Measurements from ENCODE around the gene FLVCR2. TPM values are rescaled to one million over a fixed set of nuclear protein-coding genes. Genes with fewer than 3 reads are reported as not detected.
A peak's percentile ranks its signal among the peaks of the same experiment; 100 is the strongest.

The FLVCR2 gene
- total RNA-seq, 1 donor from 2014 or later: 3.1 TPM

DNA sequence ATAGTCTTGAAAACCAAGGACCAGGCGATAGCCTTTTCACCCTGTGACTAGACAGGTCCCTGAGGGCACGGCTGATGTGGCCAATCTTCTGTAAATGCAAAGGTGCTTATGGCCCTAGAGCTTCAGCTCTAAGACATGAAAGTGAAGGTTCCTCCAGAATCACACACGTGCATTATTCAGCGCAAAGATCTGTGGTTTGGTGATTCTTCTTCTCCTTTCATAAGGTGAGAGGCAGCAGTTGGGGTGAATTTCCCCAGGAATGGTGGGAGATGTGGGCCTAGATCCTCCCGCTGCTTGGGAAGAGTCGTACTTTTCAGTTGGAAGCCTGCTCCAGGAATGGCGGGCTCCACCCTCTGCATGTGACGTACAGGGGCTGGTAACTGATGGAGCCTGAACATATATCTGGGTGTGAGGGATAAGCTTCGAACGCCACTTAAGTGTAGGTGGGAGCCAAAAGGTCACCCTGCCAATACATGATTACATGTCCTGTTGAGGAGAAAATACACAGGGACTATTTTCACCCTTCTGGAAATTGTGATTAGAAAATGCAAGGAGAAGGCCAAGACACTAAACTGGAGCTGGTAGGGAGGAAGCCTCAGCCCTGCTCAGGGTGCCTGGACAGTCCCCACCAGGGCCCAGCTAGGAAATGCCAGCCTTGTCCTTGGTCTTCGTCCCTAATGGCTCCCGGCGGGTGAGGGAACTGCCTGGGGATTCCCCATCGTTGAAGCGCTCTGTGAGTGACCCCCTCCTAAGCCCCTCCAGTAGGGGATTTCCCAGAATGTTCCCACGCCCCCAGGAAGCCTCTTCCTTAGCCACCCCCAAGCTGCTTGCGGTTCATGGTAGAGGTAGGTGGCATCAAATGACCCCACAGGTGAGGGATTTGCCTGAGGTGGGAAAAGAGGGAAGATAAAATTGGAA lies 38.6 kb upstream of the FLVCR2 start:
- H3K27ac ChIP-seq (ENCODE audit: low read depth, low read length): no peak overlapping the region
- H3K27me3 ChIP-seq (ENCODE audit: insufficient read depth, low read length): peaks cover 2% of the 10 kb centered on the region
- Mint-ChIP-seq H3K4me3 (ENCODE audit: unreplicated experiment) (peak overlapping the region; percentile 40), H3K36me3 (ENCODE audit: low read depth, unreplicated experiment) (peaks cover 3% of the 10 kb centered on the region), H3K27ac (ENCODE audit: unreplicated experiment) (no peak overlapping the region), H3K27me3 (ENCODE audit: low read depth, unreplicated experiment) (peaks cover 6% of the 10 kb centered on the region), H3K9me3 (ENCODE audit: unreplicated experiment) (no peaks in the 10 kb centered on the region), H3K4me1 (ENCODE audit: low read depth, unreplicated experiment) (peaks cover 2% of the 10 kb centered on the region)
- TF ChIP-seq, protein P1, sequence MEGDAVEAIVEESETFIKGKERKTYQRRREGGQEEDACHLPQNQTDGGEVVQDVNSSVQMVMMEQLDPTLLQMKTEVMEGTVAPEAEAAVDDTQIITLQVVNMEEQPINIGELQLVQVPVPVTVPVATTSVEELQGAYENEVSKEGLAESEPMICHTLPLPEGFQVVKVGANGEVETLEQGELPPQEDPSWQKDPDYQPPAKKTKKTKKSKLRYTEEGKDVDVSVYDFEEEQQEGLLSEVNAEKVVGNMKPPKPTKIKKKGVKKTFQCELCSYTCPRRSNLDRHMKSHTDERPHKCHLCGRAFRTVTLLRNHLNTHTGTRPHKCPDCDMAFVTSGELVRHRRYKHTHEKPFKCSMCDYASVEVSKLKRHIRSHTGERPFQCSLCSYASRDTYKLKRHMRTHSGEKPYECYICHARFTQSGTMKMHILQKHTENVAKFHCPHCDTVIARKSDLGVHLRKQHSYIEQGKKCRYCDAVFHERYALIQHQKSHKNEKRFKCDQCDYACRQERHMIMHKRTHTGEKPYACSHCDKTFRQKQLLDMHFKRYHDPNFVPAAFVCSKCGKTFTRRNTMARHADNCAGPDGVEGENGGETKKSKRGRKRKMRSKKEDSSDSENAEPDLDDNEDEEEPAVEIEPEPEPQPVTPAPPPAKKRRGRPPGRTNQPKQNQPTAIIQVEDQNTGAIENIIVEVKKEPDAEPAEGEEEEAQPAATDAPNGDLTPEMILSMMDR (IDR thresholded peaks at IDR 0.05; ENCODE audit: insufficient read depth, low read depth, low read length): no peak
- no peak for TF ChIP-seq EZH2 (IDR thresholded peaks at IDR 0.05; ENCODE audit: insufficient read depth, low read length)
- H3K9ac ChIP-seq (ENCODE audit: low read length): no peak overlapping the region
- no peaks in the 10 kb centered on the region for H4K20me1 ChIP-seq (ENCODE audit: insufficient read depth, low read length)
- DNase-seq (ENCODE audit: low read depth) (no peak), FAIRE-seq (no peak)
- no peak overlapping the region for H2AFZ ChIP-seq (ENCODE audit: low read depth, low read length)
- H3K9me3 ChIP-seq (ENCODE audit: insufficient read depth, low read depth, low read length): no peaks in the 10 kb centered on the region
- H3K4me3 ChIP-seq (ENCODE audit: insufficient read depth, low read depth, low read length): no peak overlapping the region
- no peaks in the 10 kb centered on the region for H3K79me2 ChIP-seq (ENCODE audit: insufficient read depth, low read length)
- no peak overlapping the region for H3K4me2 ChIP-seq (ENCODE audit: low read length)
- H3K36me3 ChIP-seq (ENCODE audit: insufficient read depth, low read length): no peaks in the 10 kb centered on the region
- H3K4me1 ChIP-seq (ENCODE audit: insufficient read depth, low read length): no peaks in the 10 kb centered on the region

DNA sequence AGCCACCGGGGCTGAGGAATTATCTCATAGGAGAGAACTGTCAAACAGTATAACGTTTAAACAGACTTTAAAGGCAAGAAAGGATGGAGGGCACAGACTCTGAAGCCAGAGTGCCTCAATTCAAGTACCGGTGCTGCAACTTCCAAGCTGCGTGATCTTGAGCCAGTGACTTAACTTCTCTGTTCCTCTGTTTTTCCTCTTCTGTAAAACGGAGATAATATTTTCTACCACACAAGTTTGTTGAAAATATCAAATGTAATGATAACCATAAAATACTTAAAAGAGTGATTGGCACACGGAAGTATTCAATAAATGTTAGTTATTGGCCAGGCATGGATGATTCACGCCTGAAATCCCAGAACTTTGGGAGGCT lies 38.0 kb upstream of the FLVCR2 start:
- Histone ChIP-seq H4K20me1 (ENCODE audit: insufficient read depth, low read length) (no peaks in the 10 kb centered on the region), H2AFZ (ENCODE audit: low read depth, low read length) (no peak overlapping the region), H3K27ac (ENCODE audit: low read depth, low read length) (no peak overlapping the region), H3K79me2 (ENCODE audit: insufficient read depth, low read length) (no peaks in the 10 kb centered on the region), H3K27me3 (ENCODE audit: insufficient read depth, low read length) (peaks cover 2% of the 10 kb centered on the region), H3K4me1 (ENCODE audit: insufficient read depth, low read length) (no peaks in the 10 kb centered on the region), H3K4me3 (ENCODE audit: insufficient read depth, low read depth, low read length) (no peak overlapping the region), H3K9me3 (ENCODE audit: insufficient read depth, low read depth, low read length) (no peaks in the 10 kb centered on the region), H3K9ac (ENCODE audit: low read length) (no peak overlapping the region), H3K36me3 (ENCODE audit: insufficient read depth, low read length) (no peaks in the 10 kb centered on the region), H3K4me2 (ENCODE audit: low read length) (no peak overlapping the region)
- no peak for DNase-seq (ENCODE audit: low read depth)
- no peaks in the 10 kb centered on the region for H3K9me3 Mint-ChIP-seq (ENCODE audit: unreplicated experiment)
- TF ChIP-seq, protein P1 (IDR thresholded peaks at IDR 0.05; ENCODE audit: insufficient read depth, low read depth, low read length): no peak
- no peak for TF ChIP-seq EZH2 (IDR thresholded peaks at IDR 0.05; ENCODE audit: insufficient read depth, low read length)
- FAIRE-seq: no peak
- no peak overlapping the region for H3K27ac Mint-ChIP-seq (ENCODE audit: unreplicated experiment)
- no peak overlapping the region for H3K4me3 Mint-ChIP-seq (ENCODE audit: unreplicated experiment)
- peaks cover 7% of the 10 kb centered on the region for H3K27me3 Mint-ChIP-seq (ENCODE audit: low read depth, unreplicated experiment)
- H3K4me1 Mint-ChIP-seq (ENCODE audit: low read depth, unreplicated experiment): peaks cover 2% of the 10 kb centered on the region
- peaks cover 3% of the 10 kb centered on the region for H3K36me3 Mint-ChIP-seq (ENCODE audit: low read depth, unreplicated experiment)

DNA sequence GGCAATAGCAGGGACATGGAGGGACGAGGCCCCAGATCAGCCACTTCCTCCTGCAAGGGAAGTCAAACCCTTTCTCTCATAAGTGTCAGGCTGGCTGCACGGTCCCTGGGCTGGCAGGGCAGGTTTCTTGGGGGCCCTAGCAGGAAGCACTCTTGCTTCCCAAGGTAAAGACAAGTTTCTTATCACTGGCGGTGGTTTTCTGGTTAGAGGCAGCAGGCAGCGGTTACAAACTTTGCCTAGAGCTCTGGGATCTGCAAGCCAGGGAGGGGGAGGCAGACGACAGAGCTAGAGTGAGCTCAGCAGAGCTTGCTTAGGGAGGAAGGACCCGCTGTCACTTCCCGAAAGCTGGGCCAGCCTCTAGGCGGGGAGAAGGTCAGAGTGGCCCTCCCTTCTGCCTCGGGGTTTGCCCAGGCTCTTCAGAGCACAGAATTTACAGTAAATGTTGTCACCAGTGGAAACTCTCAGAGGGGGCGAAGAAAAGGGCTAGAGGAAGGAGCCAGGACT lies 35.8 kb upstream of the FLVCR2 start:
- no peaks in the 10 kb centered on the region for H3K9me3 ChIP-seq (ENCODE audit: insufficient read depth, low read depth, low read length)
- H2AFZ ChIP-seq (ENCODE audit: low read depth, low read length): no peak overlapping the region
- Mint-ChIP-seq H3K4me1 (ENCODE audit: low read depth, unreplicated experiment) (no peaks in the 10 kb centered on the region), H3K9me3 (ENCODE audit: unreplicated experiment) (no peaks in the 10 kb centered on the region), H3K36me3 (ENCODE audit: low read depth, unreplicated experiment) (peaks cover 3% of the 10 kb centered on the region), H3K27ac (ENCODE audit: unreplicated experiment) (no peak overlapping the region), H3K27me3 (ENCODE audit: low read depth, unreplicated experiment) (peaks cover 18% of the 10 kb centered on the region), H3K4me3 (ENCODE audit: unreplicated experiment) (no peak overlapping the region)
- no peak overlapping the region for H3K4me2 ChIP-seq (ENCODE audit: low read length)
- no peaks in the 10 kb centered on the region for H3K4me1 ChIP-seq (ENCODE audit: insufficient read depth, low read length)
- no peak overlapping the region for H3K9ac ChIP-seq (ENCODE audit: low read length)
- H4K20me1 ChIP-seq (ENCODE audit: insufficient read depth, low read length): no peaks in the 10 kb centered on the region
- DNase-seq (ENCODE audit: low read depth) (peak; percentile 10), FAIRE-seq (no peak)
- H3K36me3 ChIP-seq (ENCODE audit: insufficient read depth, low read length): no peaks in the 10 kb centered on the region
- peaks cover 2% of the 10 kb centered on the region for H3K27me3 ChIP-seq (ENCODE audit: insufficient read depth, low read length)
- no peaks in the 10 kb centered on the region for H3K79me2 ChIP-seq (ENCODE audit: insufficient read depth, low read length)
- no peak overlapping the region for H3K27ac ChIP-seq (ENCODE audit: low read depth, low read length)
- TF ChIP-seq, protein P1 (IDR thresholded peaks at IDR 0.05; ENCODE audit: insufficient read depth, low read depth, low read length): no peak
- TF ChIP-seq EZH2 (IDR thresholded peaks at IDR 0.05; ENCODE audit: insufficient read depth, low read length): no peak
- H3K4me3 ChIP-seq (ENCODE audit: insufficient read depth, low read depth, low read length): no peak overlapping the region
